ENCODE measurements around the gene YES1. TPM values are rescaled to one million over a fixed set of nuclear protein-coding genes. Genes with fewer than 3 reads are reported as not detected.

The YES1 gene
- total and polyA plus RNA-seq, 2 of the 13 experiments (the other 11 are each of a cell fraction or from before 2014, with no cell fraction given): 17.2 to 70.8 TPM

DNA sequence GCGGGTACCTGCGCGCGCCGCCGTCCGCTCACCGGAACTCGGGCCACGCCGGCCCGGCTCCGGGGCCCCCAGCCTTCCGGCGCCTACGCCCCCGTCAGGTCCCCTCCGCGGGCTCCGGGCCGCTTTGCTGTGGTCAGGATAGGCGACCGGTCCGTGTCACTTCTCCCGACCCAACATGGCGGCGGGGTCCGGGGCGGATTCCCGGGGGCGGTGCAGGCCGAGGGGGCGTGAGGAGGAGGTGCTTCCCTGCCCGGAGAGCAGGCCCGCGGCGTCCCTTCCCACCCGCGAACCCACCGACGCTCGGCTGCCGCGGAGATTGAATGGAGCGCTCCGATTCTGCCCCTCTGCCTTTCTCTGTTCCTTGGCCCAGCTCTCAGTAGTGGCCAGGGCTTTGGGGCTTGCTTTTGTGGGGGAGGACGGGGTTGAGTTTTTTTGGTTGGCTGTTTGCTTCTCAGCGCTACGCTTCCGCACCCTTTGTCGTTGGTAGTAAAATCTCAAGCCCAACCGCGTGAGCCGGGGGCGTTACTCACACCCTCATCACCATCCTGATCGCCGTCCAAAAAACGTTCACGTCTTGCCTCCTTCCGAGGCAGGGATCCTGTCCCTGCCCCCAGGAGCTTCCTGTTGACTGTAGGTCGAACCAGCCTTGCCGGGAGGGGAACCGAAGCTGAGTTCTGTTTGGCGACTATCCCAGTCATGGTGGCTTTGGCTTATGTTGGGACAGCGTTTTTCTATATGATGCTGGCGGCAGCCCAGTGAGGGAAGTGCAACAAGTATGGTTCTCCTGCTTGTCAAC, 532 bp upstream of the YES1 start (continued):
- TF ChIP-seq, protein P1, sequence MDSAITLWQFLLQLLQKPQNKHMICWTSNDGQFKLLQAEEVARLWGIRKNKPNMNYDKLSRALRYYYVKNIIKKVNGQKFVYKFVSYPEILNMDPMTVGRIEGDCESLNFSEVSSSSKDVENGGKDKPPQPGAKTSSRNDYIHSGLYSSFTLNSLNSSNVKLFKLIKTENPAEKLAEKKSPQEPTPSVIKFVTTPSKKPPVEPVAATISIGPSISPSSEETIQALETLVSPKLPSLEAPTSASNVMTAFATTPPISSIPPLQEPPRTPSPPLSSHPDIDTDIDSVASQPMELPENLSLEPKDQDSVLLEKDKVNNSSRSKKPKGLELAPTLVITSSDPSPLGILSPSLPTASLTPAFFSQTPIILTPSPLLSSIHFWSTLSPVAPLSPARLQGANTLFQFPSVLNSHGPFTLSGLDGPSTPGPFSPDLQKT (CRISPR knock-in tag; IDR thresholded peaks at IDR 0.05; ENCODE audit: borderline replicate concordance): no peak
- TF ChIP-seq ZNF670 (CRISPR knock-in tag; IDR thresholded peaks at IDR 0.05; ENCODE audit: borderline replicate concordance): no peak
- no peak; the same call in 1 of the 2 replicates for TF ChIP-seq KDM5B (CRISPR knock-in tag; IDR thresholded peaks at IDR 0.05; ENCODE audit: borderline replicate concordance)
- TF ChIP-seq ZNF550 (CRISPR knock-in tag; IDR thresholded peaks at IDR 0.05; ENCODE audit: borderline replicate concordance): no peak
- TF ChIP-seq NFKBIZ (CRISPR knock-in tag; IDR thresholded peaks at IDR 0.05): 0 out of 2 replicates have a peak, but pooled peaks have one; percentile 23
- TF ChIP-seq MIXL1 (CRISPR knock-in tag; IDR thresholded peaks at IDR 0.05): no peak
- TF ChIP-seq ZFP82 (CRISPR knock-in tag; IDR thresholded peaks at IDR 0.05; ENCODE audit: borderline replicate concordance): no peak
- TF ChIP-seq, protein P2, sequence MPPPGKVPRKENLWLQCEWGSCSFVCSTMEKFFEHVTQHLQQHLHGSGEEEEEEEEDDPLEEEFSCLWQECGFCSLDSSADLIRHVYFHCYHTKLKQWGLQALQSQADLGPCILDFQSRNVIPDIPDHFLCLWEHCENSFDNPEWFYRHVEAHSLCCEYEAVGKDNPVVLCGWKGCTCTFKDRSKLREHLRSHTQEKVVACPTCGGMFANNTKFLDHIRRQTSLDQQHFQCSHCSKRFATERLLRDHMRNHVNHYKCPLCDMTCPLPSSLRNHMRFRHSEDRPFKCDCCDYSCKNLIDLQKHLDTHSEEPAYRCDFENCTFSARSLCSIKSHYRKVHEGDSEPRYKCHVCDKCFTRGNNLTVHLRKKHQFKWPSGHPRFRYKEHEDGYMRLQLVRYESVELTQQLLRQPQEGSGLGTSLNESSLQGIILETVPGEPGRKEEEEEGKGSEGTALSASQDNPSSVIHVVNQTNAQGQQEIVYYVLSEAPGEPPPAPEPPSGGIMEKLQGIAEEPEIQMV (CRISPR knock-in tag; IDR thresholded peaks at IDR 0.05; ENCODE audit: low read depth): peak; percentile 78
- no peak for TF ChIP-seq ZBTB8A (CRISPR knock-in tag; IDR thresholded peaks at IDR 0.05; ENCODE audit: borderline replicate concordance, low read depth)
- TF ChIP-seq, protein P3, sequence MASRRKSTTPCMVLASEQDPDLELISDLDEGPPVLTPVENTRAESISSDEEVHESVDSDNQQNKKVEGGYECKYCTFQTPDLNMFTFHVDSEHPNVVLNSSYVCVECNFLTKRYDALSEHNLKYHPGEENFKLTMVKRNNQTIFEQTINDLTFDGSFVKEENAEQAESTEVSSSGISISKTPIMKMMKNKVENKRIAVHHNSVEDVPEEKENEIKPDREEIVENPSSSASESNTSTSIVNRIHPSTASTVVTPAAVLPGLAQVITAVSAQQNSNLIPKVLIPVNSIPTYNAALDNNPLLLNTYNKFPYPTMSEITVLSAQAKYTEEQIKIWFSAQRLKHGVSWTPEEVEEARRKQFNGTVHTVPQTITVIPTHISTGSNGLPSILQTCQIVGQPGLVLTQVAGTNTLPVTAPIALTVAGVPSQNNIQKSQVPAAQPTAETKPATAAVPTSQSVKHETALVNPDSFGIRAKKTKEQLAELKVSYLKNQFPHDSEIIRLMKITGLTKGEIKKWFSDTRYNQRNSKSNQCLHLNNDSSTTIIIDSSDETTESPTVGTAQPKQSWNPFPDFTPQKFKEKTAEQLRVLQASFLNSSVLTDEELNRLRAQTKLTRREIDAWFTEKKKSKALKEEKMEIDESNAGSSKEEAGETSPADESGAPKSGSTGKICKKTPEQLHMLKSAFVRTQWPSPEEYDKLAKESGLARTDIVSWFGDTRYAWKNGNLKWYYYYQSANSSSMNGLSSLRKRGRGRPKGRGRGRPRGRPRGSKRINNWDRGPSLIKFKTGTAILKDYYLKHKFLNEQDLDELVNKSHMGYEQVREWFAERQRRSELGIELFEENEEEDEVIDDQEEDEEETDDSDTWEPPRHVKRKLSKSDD (CRISPR knock-in tag; IDR thresholded peaks at IDR 0.05; ENCODE audit: low read depth): peak; percentile 23; the same call in 1 of the 2 replicates
- no peak for TF ChIP-seq RXRB (CRISPR knock-in tag; IDR thresholded peaks at IDR 0.05; ENCODE audit: borderline replicate concordance)
- 0 out of 2 replicates have a peak, but pooled peaks have one; percentile 17 for TF ChIP-seq ZNF441 (CRISPR knock-in tag; IDR thresholded peaks at IDR 0.05; ENCODE audit: borderline replicate concordance)
- TF ChIP-seq FLYWCH1 (CRISPR knock-in tag; IDR thresholded peaks at IDR 0.05): no peak
- TF ChIP-seq, protein P4, sequence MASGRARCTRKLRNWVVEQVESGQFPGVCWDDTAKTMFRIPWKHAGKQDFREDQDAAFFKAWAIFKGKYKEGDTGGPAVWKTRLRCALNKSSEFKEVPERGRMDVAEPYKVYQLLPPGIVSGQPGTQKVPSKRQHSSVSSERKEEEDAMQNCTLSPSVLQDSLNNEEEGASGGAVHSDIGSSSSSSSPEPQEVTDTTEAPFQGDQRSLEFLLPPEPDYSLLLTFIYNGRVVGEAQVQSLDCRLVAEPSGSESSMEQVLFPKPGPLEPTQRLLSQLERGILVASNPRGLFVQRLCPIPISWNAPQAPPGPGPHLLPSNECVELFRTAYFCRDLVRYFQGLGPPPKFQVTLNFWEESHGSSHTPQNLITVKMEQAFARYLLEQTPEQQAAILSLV (CRISPR knock-in tag; IDR thresholded peaks at IDR 0.05; ENCODE audit: borderline replicate concordance): no peak; the same call in 1 of the 2 replicates
- TF ChIP-seq SP140L (CRISPR knock-in tag; IDR thresholded peaks at IDR 0.05; ENCODE audit: borderline replicate concordance): no peak
- no peak for TF ChIP-seq ATM (IDR thresholded peaks at IDR 0.05; ENCODE audit: borderline replicate concordance)
- no peak for TF ChIP-seq ATAD3A (CRISPR knock-in tag; IDR thresholded peaks at IDR 0.05)
- no peak for TF ChIP-seq ELF3 (CRISPR knock-in tag; IDR thresholded peaks at IDR 0.05)
- no peak for TF ChIP-seq NR2F6 (IDR thresholded peaks at IDR 0.05)
- peak; percentile 27; the same call in 1 of the 2 replicates for TF ChIP-seq NR2F6 (CRISPR knock-in tag; IDR thresholded peaks at IDR 0.05)
- TF ChIP-seq RXRA (CRISPR knock-in tag; IDR thresholded peaks at IDR 0.05): no peak; the same call in 1 of the 2 replicates
- no peak; the same call in 1 of the 2 replicates for TF ChIP-seq NRL (CRISPR knock-in tag; IDR thresholded peaks at IDR 0.05; ENCODE audit: borderline replicate concordance)
- no peak for TF ChIP-seq ZNF569 (CRISPR knock-in tag; IDR thresholded peaks at IDR 0.05; ENCODE audit: borderline replicate concordance)
- no peak for TF ChIP-seq ZNF121 (CRISPR knock-in tag; IDR thresholded peaks at IDR 0.05)
- TF ChIP-seq RAD51 (IDR thresholded peaks at IDR 0.05; ENCODE audit: borderline replicate concordance): no peak

All from HepG2 (cell line).